ENCODE results near the gene PCDHGB4. TPM values are rescaled to one million over a fixed set of nuclear protein-coding genes. Genes with fewer than 3 reads are reported as not detected.

The PCDHGB4 gene
- polyA plus RNA-seq, 1 donor from 2014 or later = 9.3 TPM

GRCh38 chr5:141342773-141343172 is 44.7 kb upstream of the PCDHGB4 start:
- Histone ChIP-seq H3K79me2 (replicated peaks; ENCODE audit: insufficient read depth, low read length) (no peaks in the 10 kb centered on the region), H3K9me3 (ENCODE audit: low read length) (peaks cover 10% of the 10 kb centered on the region), H3K27ac (ENCODE audit: low read length) (no peak overlapping the region), H2AFZ (ENCODE audit: low read depth, low read length) (no peak overlapping the region), H3K4me3 (ENCODE audit: low read length) (no peak overlapping the region), H3K27me3 (ENCODE audit: insufficient read depth, low read depth, low read length) (no peaks in the 10 kb centered on the region), H4K20me1 (ENCODE audit: insufficient read depth) (no peaks in the 10 kb centered on the region), H3K9ac (ENCODE audit: low read length) (no peak overlapping the region), H3K9me2 (ENCODE audit: insufficient read depth, low read length) (no peaks in the 10 kb centered on the region), H3F3A (ENCODE audit: insufficient read depth, low read length, poor library complexity, severe bottlenecking) (no peaks in the 10 kb centered on the region), H3K4me2 (ENCODE audit: low read length) (no peak overlapping the region), H3K36me3 (ENCODE audit: insufficient read depth, low read length) (no peaks in the 10 kb centered on the region)
- TF ChIP-seq RAD21 (conservative IDR thresholded peaks at IDR 0.05) = no peak
- TF ChIP-seq TAF1 (IDR thresholded peaks at IDR 0.05; ENCODE audit: low read depth) = no peak
- TF ChIP-seq MXI1 (conservative IDR thresholded peaks at IDR 0.05; ENCODE audit: poor library complexity, severe bottlenecking) = no peak
- TF ChIP-seq, protein P1, sequence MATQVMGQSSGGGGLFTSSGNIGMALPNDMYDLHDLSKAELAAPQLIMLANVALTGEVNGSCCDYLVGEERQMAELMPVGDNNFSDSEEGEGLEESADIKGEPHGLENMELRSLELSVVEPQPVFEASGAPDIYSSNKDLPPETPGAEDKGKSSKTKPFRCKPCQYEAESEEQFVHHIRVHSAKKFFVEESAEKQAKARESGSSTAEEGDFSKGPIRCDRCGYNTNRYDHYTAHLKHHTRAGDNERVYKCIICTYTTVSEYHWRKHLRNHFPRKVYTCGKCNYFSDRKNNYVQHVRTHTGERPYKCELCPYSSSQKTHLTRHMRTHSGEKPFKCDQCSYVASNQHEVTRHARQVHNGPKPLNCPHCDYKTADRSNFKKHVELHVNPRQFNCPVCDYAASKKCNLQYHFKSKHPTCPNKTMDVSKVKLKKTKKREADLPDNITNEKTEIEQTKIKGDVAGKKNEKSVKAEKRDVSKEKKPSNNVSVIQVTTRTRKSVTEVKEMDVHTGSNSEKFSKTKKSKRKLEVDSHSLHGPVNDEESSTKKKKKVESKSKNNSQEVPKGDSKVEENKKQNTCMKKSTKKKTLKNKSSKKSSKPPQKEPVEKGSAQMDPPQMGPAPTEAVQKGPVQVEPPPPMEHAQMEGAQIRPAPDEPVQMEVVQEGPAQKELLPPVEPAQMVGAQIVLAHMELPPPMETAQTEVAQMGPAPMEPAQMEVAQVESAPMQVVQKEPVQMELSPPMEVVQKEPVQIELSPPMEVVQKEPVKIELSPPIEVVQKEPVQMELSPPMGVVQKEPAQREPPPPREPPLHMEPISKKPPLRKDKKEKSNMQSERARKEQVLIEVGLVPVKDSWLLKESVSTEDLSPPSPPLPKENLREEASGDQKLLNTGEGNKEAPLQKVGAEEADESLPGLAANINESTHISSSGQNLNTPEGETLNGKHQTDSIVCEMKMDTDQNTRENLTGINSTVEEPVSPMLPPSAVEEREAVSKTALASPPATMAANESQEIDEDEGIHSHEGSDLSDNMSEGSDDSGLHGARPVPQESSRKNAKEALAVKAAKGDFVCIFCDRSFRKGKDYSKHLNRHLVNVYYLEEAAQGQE (IDR thresholded peaks at IDR 0.05; ENCODE audit: borderline replicate concordance) = no peak
- TF ChIP-seq, protein P2, sequence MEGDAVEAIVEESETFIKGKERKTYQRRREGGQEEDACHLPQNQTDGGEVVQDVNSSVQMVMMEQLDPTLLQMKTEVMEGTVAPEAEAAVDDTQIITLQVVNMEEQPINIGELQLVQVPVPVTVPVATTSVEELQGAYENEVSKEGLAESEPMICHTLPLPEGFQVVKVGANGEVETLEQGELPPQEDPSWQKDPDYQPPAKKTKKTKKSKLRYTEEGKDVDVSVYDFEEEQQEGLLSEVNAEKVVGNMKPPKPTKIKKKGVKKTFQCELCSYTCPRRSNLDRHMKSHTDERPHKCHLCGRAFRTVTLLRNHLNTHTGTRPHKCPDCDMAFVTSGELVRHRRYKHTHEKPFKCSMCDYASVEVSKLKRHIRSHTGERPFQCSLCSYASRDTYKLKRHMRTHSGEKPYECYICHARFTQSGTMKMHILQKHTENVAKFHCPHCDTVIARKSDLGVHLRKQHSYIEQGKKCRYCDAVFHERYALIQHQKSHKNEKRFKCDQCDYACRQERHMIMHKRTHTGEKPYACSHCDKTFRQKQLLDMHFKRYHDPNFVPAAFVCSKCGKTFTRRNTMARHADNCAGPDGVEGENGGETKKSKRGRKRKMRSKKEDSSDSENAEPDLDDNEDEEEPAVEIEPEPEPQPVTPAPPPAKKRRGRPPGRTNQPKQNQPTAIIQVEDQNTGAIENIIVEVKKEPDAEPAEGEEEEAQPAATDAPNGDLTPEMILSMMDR (IDR thresholded peaks at IDR 0.05; ENCODE audit: poor library complexity, severe bottlenecking) = no peak
- TF ChIP-seq SMC3 (conservative IDR thresholded peaks at IDR 0.05; ENCODE audit: poor library complexity) = no peak
- no peak for TF ChIP-seq EP300 (conservative IDR thresholded peaks at IDR 0.05; ENCODE audit: poor library complexity, severe bottlenecking)
- TF ChIP-seq EZH2 (IDR thresholded peaks at IDR 0.05; ENCODE audit: borderline replicate concordance, insufficient read depth, low read length, poor library complexity, severe bottlenecking) = no peak
- TF ChIP-seq POLR2AphosphoS5 (IDR thresholded peaks at IDR 0.05) = no peak

GRCh38 chr5:141343242-141343952 is 44.1 kb upstream of the PCDHGB4 start, which contains the start of gene PCDHGA3:
Gene PCDHGA3 (plus strand): TSS chr5:141343829. CDS start chr5:141344034, 205 bp downstream.
- Histone ChIP-seq H2AFZ (ENCODE audit: low read depth, low read length) (no peak within 1 kb of the TSS), H3K4me2 (ENCODE audit: low read length) (no peak within 1 kb of the TSS), H3K9me2 (ENCODE audit: insufficient read depth, low read length) (no peaks in the 10 kb centered on the region), H3K9me3 (ENCODE audit: low read length) (peaks cover 10% of the 10 kb centered on the region), H3K27ac (ENCODE audit: low read length) (no peak within 1 kb of the TSS), H3K4me3 (ENCODE audit: low read length) (no peak within 1 kb of the TSS), H3F3A (ENCODE audit: insufficient read depth, low read length, poor library complexity, severe bottlenecking) (no peaks in the 10 kb centered on the region), H3K36me3 (ENCODE audit: insufficient read depth, low read length) (no peaks in the 10 kb centered on the region), H3K9ac (ENCODE audit: low read length) (no peak within 1 kb of the TSS), H4K20me1 (ENCODE audit: insufficient read depth) (no peaks in the 10 kb centered on the region), H3K27me3 (ENCODE audit: insufficient read depth, low read depth, low read length) (no peaks in the 10 kb centered on the region), H3K79me2 (replicated peaks; ENCODE audit: insufficient read depth, low read length) (no peaks in the 10 kb centered on the region)
- no peak for TF ChIP-seq MXI1 (conservative IDR thresholded peaks at IDR 0.05; ENCODE audit: poor library complexity, severe bottlenecking)
- no peak for TF ChIP-seq TAF1 (IDR thresholded peaks at IDR 0.05; ENCODE audit: low read depth)
